RPMI8226 (cell line): Measurements from ENCODE around the gene CPED1.

ENCODE experiments used
- DNase-seq: peaks from one replicate; pipeline ENCODE4 v3.0.0-alpha.2; 2015

CPED1 gene

DNA sequence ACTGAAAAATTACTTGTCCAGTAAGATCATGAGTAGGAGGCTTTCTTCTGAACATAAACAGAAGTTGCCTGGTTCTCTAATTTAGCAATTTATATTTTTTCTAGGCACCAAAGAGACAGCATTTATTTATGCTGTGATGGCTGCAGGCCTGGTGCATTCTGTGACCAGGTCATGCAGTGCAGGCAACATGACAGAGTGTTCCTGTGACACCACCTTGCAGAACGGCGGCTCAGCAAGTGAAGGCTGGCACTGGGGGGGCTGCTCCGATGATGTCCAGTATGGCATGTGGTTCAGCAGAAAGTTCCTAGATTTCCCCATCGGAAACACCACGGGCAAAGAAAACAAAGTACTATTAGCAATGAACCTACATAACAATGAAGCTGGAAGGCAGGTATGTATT, 343.1 kb downstream of the CPED1 start:
- no peak for DNase-seq

- no peak for DNase-seq
Measured at GRCh38 chr7:121334376-121334775, 345.9 kb downstream of the CPED1 start.

DNA sequence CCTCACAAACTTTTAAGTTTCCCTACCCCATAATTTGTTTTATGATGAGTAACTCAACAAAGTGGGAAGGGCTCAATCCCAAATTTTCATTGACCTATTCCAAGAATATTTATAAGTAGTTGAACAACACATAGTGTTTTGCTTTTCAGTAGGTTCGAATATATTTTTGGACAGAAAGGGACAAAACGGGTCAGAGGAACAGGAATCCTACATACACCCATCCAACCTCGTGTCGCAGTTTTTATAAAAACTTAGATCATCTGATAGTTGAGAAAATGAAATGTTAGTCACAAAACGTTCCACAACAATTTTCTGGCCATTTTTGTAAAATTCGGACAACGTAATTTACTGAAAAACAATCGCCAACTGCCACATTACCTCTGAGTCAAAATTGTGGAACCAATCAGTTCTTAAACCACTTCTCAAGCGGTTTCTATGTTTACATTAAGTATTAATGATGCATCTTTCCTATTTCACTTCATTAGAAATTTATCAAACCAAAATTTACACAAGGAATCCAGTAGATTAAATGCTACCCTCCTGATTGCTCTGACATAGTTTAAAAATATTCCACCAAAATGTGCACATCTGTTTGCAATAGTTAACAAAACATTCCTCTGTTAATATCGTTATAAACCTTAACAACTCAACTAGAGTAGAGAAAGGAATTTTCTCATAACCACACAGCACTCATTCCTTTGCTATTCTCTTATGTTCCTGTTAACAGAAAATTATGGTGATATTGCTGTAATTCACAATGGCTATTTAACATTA, 346.6 kb downstream of the CPED1 start:
- no peak for DNase-seq

DNA sequence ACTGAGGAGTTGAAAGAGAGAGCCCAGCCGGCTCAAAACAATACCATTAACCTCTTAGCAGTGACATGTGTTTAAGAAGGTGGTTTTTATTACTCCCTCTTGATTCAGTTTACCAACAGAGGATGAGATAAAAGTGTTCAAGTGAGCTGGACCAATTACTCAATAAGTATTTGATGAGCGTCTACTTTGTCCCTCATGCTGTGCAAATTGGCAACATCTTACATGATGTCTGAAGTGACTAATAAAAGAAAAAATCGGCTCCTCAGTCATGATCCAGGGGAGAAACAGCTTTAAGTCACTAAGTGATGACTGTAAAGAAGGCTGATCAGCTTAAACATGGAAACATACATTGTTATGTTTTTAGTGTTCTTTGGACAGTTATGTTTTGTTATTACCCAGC, 348.1 kb downstream of the CPED1 start:
- DNase-seq, result no peak

GRCh38 chr7:121337398-121337797, 348.9 kb downstream of the CPED1 start:
- peak; percentile 49 for DNase-seq

GRCh38 chr7:121339082-121339481, 350.6 kb downstream of the CPED1 start:
- DNase-seq, result no peak

DNA sequence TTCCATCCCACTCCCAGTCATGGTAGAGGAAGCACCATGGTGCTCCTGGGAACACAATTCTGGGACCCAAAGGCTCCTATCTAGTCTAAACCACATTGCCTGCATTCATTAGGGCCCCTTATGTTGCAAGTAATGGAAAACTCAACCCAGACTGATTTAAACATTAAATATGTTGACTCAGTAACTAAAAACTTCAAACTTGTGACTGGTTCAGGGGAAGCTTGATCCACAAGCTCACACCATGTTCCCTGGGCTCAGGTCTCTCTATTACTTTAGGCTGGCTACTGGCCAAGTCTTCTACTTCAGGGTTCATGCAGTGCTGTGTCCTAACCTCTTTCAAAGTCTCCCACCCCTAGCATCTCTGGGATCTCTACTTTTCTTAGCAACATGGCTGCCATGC, 353.4 kb downstream of the CPED1 start:
- DNase-seq, result no peak

DNA sequence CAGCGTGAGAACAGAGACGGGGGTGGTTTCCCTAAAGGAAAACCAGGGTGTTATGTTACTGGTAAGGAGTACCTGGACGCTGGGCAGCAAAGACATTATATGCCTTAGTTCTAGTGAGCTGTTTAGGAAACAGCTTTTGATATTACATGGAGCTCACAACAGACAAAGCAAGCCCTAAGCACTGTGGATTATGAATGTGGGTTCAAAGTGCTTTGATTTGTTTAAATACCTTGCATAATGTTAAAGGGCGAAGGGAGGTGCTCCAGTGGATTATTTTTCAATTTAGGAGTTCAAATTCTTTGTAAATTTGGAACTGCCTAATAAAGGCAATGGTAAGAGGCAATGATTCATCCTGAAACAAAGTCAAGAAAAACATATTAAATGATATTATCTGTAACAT, 354.1 kb downstream of the CPED1 start:
- DNase-seq, result no peak

GRCh38 chr7:121343302-121343701, 354.8 kb downstream of the CPED1 start:
- DNase-seq, result no peak

- DNase-seq, result no peak
Measured at GRCh38 chr7:121344093-121344492, 355.6 kb downstream of the CPED1 start.

- DNase-seq, result no peak
Measured at GRCh38 chr7:121344497-121344896, 356.0 kb downstream of the CPED1 start.
